Measurements from ENCODE around the gene CHCHD6.
"Not testable (repeated sequence)": the region's sequence is repeated elsewhere in the genome, so short reads cannot be mapped to it uniquely, and the experiment has no call there.

CHCHD6 gene

GRCh38 chr3:126792998-126793397, 89.0 kb downstream of the CHCHD6 start:
- no peak for TF ChIP-seq CTCF (conservative IDR thresholded peaks at IDR 0.05)

GRCh38 chr3:126797563-126797962, 93.5 kb downstream of the CHCHD6 start:
- no peak overlapping the region for H3K27ac ChIP-seq
- TF ChIP-seq CTCF (conservative IDR thresholded peaks at IDR 0.05), result no peak

More at GRCh38 chr3:126792998-126793397, 89.0 kb downstream of the CHCHD6 start:
- H3K27ac ChIP-seq, result no peak overlapping the region

- no peak for TF ChIP-seq CTCF (conservative IDR thresholded peaks at IDR 0.05)
- H3K27ac ChIP-seq, result no peak overlapping the region
These were observed 94.5 kb downstream of the CHCHD6 start for GRCh38 chr3:126798521-126798920.

DNA sequence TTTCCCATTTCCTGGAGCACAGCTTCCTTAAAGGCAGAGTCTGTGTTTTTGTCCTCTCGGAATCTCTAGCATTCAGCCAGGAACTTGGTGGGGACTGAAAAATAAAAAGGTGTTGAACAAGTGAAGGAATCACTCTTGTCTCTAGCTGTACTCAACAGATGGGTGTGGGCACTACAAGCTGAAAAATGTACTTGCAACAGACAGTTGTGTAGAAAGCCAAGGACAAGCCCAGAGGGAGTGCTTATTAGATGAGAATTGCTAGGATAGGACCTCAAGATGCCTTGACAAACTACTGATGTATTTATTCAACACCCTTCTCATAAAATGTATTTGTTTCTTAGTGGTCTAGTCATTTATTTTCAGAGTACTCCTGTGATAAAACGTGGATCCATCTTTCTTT, 95.1 kb downstream of the CHCHD6 start:
- no peak overlapping the region for H3K27ac ChIP-seq
- no peak for TF ChIP-seq CTCF (conservative IDR thresholded peaks at IDR 0.05)

DNA sequence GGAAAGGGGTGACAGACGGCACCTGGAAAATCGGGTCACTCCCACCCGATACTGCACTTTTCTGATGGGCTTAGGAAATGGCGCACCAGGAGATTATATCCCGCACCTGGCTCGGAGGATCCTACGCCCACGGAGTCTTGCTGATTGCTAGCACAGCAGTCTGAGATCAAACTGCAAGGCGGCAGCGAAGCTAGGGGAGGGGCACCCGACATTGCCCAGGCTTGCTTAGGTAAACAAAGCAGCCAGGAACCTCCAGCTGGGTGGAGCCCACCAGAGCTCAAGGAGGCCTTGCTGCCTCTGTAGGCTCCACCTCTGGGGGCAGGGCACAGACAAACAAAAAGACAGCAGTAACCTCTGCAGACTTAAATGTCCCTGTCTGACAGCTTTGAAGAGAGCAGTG, 97.3 kb downstream of the CHCHD6 start:
- H3K27ac ChIP-seq, result not testable (repeated sequence)

GRCh38 chr3:126807795-126808194, 103.8 kb downstream of the CHCHD6 start:
- TF ChIP-seq CTCF (conservative IDR thresholded peaks at IDR 0.05), result no peak
- H3K27ac ChIP-seq, result no peak overlapping the region

DNA sequence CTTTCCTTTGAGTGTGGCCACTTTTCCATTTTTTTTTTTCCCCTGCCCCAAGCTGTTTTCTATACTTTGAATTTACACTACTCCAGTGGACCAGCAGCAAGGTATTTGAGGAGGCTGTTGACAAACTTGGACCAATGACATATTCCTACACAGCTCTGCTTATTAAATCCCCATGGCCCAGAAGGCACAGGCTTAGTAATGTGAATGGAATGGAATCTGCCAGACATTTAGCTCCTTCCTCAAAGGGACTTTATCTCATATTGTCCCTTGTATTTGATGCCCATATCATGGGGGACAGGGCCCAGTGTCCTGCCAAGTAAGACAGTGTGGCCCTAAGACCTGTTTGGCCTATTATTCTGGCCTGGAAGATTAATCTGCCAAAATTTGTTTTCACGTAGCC, 107.5 kb downstream of the CHCHD6 start:
- no peak overlapping the region for H3K27ac ChIP-seq
- TF ChIP-seq CTCF (conservative IDR thresholded peaks at IDR 0.05), result no peak

DNA sequence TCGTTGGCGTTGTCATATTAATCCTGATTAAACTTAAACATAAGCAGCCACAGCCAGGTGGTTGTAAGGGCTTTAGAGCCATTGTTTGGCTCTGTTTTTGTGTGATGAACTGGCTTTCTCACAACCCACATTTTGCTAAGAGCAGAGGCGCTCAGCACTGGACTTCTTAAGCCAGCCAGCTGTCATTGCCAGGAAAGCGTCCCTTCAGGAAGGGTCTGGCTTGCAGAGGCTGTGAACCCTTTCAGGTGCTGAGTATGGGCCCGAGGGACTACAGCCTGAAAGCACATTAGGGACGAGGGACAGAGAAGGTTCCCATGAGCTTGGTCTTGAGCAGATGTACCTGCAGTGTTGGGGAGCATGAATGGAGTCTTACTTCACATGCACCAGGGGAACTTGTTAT, 112.3 kb downstream of the CHCHD6 start:
- no peak overlapping the region for H3K27ac ChIP-seq
- TF ChIP-seq CTCF (conservative IDR thresholded peaks at IDR 0.05), result no peak
